ENCODE measurements around the gene ILKAP. TPM values are rescaled to one million over a fixed set of nuclear protein-coding genes. Genes with fewer than 3 reads are reported as not detected.

ILKAP gene
- polyA plus RNA-seq, 2 of the 4 experiments (the other 2 are of a cell fraction), result 36.3 to 41.4 TPM

DNA sequence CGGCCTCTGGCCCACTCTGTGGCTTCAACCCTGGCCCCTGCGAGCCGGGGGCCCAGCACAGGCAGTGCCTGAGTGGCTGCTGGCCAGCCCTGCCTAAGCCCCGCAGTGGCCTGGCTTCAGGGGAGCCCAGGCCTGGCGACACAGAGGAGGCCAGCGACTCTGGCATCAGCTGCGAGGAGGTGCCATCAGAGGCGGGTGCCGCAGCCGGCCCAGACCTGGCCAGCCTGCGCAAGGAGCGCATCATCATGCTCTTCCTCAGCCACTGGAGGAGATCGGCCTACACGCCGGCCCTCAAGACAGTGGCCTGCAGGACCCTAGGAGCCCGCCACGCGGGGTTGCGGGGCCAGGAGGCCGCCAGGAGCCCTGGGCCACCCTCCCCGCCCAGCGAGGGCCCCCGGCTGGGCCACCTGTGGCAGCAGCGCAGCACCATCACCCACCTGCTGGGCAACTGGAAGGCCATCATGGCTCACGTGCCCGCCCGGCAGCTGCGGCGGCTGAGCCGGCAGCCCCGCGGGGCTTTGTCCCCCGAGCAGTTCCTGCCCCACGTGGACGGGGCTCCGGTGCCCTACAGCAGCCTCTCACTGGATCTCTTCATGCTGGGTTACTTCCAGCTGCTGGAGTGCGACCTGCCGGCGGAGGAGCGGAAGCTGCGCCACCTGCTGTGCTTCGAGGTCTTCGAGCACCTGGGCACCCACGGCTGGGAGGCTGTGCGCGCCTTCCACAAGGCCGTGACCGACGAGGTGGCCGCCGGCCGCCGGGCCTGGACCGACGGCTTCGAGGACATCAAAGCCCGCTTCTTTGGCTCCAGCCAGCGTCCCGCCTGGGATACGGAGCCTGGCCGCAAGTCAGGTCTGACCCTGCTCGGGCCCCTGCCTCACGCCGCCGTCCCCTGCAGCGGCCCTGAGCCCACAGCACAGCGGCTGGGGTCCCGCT, 72.5 kb downstream of the ILKAP start:
- Histone ChIP-seq H3K4me1 (no peaks in the 10 kb centered on the region), H3K4me2 (no peak overlapping the region), H3K9me3 (no peaks in the 10 kb centered on the region), H3K27ac (no peak overlapping the region), H3K4me3 (no peak overlapping the region)
- no peak for ATAC-seq
- no peak for DNase-seq (ENCODE audit: low read depth in 1 of 2, low spot score in 1 of 2)
- no peak for TF ChIP-seq PHF8 (IDR thresholded peaks at IDR 0.05; ENCODE audit: borderline replicate concordance, low read depth)
- 91% methylated on average over 26 of the region's 68 CpGs for WGBS (ENCODE audit: missing lambda C conversion rate)
- ChIA-PET CTCF (no interaction called here), POLR2A (no interaction called here)
- FAIRE-seq, result no peak

DNA sequence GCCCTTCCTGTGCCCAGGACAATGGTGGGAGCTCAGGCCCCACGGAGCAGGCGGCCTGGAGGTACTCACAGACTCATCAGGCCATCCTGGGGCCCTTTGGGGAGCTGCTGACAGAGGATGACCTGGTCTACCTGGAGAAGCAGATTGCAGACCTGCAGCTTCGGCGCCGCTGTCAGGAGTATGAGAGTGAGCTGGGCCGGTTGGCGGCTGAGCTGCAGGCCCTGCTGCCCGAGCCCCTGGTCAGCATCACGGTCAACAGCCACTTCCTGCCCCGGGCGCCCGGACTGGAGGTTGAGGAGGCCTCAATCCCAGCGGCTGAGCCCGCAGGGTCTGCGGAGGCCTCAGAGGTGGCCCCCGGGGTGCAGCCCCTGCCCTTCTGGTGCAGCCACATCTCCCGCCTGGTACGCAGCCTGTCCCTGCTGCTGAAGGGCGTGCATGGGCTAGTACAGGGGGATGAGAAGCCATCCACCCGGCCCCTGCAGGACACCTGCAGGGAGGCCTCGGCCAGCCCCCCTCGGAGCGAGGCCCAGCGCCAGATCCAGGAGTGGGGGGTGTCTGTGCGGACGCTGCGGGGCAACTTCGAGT, 73.3 kb downstream of the ILKAP start:
- no peaks in the 10 kb centered on the region for H3K9me3 ChIP-seq
- TF ChIP-seq, protein P1, sequence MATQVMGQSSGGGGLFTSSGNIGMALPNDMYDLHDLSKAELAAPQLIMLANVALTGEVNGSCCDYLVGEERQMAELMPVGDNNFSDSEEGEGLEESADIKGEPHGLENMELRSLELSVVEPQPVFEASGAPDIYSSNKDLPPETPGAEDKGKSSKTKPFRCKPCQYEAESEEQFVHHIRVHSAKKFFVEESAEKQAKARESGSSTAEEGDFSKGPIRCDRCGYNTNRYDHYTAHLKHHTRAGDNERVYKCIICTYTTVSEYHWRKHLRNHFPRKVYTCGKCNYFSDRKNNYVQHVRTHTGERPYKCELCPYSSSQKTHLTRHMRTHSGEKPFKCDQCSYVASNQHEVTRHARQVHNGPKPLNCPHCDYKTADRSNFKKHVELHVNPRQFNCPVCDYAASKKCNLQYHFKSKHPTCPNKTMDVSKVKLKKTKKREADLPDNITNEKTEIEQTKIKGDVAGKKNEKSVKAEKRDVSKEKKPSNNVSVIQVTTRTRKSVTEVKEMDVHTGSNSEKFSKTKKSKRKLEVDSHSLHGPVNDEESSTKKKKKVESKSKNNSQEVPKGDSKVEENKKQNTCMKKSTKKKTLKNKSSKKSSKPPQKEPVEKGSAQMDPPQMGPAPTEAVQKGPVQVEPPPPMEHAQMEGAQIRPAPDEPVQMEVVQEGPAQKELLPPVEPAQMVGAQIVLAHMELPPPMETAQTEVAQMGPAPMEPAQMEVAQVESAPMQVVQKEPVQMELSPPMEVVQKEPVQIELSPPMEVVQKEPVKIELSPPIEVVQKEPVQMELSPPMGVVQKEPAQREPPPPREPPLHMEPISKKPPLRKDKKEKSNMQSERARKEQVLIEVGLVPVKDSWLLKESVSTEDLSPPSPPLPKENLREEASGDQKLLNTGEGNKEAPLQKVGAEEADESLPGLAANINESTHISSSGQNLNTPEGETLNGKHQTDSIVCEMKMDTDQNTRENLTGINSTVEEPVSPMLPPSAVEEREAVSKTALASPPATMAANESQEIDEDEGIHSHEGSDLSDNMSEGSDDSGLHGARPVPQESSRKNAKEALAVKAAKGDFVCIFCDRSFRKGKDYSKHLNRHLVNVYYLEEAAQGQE (IDR thresholded peaks at IDR 0.05), result no peak
- TF ChIP-seq, protein P2, sequence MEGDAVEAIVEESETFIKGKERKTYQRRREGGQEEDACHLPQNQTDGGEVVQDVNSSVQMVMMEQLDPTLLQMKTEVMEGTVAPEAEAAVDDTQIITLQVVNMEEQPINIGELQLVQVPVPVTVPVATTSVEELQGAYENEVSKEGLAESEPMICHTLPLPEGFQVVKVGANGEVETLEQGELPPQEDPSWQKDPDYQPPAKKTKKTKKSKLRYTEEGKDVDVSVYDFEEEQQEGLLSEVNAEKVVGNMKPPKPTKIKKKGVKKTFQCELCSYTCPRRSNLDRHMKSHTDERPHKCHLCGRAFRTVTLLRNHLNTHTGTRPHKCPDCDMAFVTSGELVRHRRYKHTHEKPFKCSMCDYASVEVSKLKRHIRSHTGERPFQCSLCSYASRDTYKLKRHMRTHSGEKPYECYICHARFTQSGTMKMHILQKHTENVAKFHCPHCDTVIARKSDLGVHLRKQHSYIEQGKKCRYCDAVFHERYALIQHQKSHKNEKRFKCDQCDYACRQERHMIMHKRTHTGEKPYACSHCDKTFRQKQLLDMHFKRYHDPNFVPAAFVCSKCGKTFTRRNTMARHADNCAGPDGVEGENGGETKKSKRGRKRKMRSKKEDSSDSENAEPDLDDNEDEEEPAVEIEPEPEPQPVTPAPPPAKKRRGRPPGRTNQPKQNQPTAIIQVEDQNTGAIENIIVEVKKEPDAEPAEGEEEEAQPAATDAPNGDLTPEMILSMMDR (IDR thresholded peaks at IDR 0.05), result no peak
- TF ChIP-seq HEYL (CRISPR knock-in tag; IDR thresholded peaks at IDR 0.05) (no peak), ZNF302 (CRISPR knock-in tag; IDR thresholded peaks at IDR 0.05) (no peak), MAZ (IDR thresholded peaks at IDR 0.05; ENCODE audit: borderline replicate concordance, low read depth, low read length) (no peak), EHF (CRISPR knock-in tag; IDR thresholded peaks at IDR 0.05) (no peak), ZFP36 (IDR thresholded peaks at IDR 0.05; ENCODE audit: borderline replicate concordance, partially characterized antibody) (no peak), CBX2 (IDR thresholded peaks at IDR 0.05; ENCODE audit: borderline replicate concordance, low read depth) (no peak), BHLHE40 (IDR thresholded peaks at IDR 0.05; ENCODE audit: low read depth, low read length) (no peak), PHF8 (IDR thresholded peaks at IDR 0.05; ENCODE audit: borderline replicate concordance, low read depth) (no peak), EP300 (IDR thresholded peaks at IDR 0.05) (no peak), KDM5A (IDR thresholded peaks at IDR 0.05) (no peak), RFX5 (IDR thresholded peaks at IDR 0.05) (no peak), TP53 (CRISPR knock-in tag; IDR thresholded peaks at IDR 0.05) (no peak), HOXB5 (CRISPR knock-in tag; IDR thresholded peaks at IDR 0.05) (no peak)
- TF ChIP-seq, protein P3, sequence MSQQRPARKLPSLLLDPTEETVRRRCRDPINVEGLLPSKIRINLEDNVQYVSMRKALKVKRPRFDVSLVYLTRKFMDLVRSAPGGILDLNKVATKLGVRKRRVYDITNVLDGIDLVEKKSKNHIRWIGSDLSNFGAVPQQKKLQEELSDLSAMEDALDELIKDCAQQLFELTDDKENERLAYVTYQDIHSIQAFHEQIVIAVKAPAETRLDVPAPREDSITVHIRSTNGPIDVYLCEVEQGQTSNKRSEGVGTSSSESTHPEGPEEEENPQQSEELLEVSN (IDR thresholded peaks at IDR 0.05; ENCODE audit: borderline replicate concordance, low read depth), result no peak
- POLR2A ChIA-PET, result no interaction called here
- DNase-seq (ENCODE audit: low read depth in 1 of 2, low spot score in 1 of 2), result no peak
- ATAC-seq, result no peak
- 81% methylated on average over 6 of the region's 28 CpGs for WGBS (ENCODE audit: missing lambda C conversion rate)
- no peak overlapping the region for H3K27ac ChIP-seq
- CTCF ChIA-PET, result no interaction called here
- no peak overlapping the region for H3K4me2 ChIP-seq
- FAIRE-seq, result no peak
- no peaks in the 10 kb centered on the region for H3K4me1 ChIP-seq
- H3K4me3 ChIP-seq, result no peak overlapping the region
